ENCODE measurements around the gene SUN3.

SUN3 gene, protein sequence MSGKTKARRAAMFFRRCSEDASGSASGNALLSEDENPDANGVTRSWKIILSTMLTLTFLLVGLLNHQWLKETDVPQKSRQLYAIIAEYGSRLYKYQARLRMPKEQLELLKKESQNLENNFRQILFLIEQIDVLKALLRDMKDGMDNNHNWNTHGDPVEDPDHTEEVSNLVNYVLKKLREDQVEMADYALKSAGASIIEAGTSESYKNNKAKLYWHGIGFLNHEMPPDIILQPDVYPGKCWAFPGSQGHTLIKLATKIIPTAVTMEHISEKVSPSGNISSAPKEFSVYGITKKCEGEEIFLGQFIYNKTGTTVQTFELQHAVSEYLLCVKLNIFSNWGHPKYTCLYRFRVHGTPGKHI

GRCh38 chr7:48028938-48029337 is at the start of gene SUN3:
TSS of gene SUN3 (minus strand) at chr7:48029107. CDS start at chr7:48028938, 169 bp downstream.
- no peak for DNase-seq

GRCh38 chr7:48078470-48078869 is 49.6 kb upstream of the SUN3 start:
- DNase-seq = no peak

DNA sequence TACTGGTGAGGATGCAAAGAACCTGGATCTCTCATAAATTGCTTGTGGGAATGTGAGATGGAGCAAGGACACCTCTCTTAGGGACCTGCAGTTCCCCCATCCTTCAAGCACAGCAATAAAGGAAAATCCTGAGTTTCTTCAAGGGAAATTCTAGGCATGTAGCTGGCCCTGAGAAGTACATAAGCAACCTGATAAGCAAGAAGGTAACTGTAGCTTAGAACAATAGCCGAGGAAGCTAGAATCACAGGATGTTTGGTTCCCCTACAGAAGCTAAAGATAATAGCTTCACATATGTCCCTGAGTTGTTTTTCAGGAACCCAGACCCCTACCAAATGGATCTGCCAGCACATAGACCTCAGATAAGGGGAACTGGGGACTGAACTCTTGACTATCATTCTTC is 48.5 kb upstream of the SUN3 start:
- no peak for DNase-seq

- no peak for DNase-seq
Observed at GRCh38 chr7:48074204-48074654, 45.3 kb upstream of the SUN3 start.

- DNase-seq = no peak
Observed at GRCh38 chr7:48067475-48067874, 38.6 kb upstream of the SUN3 start.

DNA sequence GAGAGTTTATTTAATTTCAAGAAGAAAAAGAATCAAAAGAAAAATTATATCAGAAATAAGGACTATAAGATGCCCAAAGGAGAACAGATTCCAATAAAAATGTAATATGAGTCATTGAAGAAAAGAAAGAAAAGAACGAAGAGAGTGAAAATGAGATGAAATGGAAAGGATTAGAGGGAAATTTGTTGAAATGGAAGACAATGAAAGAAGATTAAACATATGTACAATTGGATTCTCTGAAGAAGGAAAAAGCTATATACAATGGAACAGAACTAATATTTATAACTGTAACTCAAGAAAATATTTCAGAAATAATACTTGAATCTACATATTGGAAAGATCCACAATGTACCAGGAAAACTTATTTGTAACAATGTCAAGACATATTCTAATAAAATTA is 35.1 kb upstream of the SUN3 start:
- no peak for DNase-seq

DNA sequence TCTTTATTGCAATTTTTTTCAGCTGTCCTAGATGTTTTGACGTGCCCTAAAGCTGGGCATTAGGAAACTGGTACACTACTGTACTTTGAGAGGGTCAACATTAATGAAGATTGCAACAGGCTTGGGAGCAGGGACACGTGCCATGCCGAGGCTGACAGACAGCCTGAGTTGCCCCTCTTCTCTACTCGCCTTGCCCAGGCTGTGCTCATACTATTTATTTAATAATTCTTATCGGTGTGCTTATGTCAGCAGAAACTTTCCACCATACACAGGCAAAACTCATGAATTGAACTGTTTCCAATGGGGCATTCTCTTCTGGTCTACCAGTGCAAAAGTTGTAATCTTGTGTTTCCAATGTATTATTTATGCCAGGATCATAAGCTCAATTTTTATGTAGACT is 30.8 kb upstream of the SUN3 start:
- no peak for DNase-seq

DNA sequence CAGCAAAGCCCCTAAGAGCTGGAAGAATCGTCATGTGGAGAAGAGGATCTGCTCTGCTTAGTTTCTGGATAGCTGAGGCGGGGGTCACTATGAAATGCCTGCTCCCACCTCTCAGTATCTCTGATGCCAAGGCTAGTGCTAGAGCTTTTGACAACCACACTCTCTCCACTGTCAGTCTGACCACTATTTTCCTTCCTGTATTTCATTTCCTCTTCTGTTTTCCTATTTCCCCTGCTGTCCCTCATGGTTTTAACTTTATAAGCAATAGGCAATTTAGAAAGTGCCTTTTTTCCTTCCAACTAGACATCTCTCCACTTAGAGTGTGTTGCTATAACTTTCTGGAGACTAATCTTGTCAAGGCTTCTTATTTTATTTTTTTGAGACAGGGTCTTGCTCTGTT is 30.1 kb upstream of the SUN3 start:
- no peak for DNase-seq

- DNase-seq = no peak
Observed at GRCh38 chr7:48053736-48054135, 24.8 kb upstream of the SUN3 start.

DNA sequence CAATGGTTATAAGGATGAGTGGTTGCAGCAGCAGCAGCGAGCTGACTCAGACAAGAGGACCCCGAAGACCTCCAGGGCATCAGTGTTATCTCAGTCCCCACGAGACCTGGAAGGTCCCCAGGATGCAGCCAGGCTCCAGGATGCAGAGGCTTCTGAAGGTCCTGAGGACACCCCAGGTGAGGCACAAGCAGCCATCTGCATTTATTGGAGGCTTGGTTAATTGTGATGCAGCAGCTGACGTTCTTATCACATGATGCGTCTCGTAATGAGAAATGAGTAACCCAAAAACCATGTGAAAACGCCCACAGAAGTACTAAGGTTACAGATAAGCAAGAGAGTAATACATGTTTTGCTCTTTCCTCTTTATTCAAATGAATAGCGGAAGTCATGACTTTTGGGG is 23.8 kb upstream of the SUN3 start:
- DNase-seq = no peak

DNA sequence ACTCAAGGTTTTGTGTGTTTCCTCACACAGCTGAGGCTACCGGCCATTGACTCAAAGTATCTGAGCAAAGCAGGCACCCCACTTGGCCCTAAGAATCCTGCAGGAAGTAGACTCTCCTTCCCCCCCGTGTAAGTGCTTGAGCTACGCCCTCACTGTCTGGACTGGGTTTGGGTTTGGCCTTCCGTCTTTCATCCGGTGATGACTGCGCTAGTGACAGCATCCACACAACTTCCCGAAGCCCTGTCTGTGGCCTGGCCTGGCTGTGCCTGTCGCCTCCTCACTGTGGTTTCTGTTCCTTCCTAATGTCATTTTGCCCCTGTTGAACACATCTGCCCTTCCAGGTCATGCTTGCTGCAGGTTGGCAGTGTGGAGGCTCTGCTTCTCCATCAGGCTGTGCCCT is 20.9 kb upstream of the SUN3 start:
- DNase-seq = no peak

GRCh38 chr7:48048113-48048512 is 19.2 kb upstream of the SUN3 start:
- DNase-seq = no peak

- DNase-seq = no peak
Observed at GRCh38 chr7:48046458-48046857, 17.6 kb upstream of the SUN3 start.

- DNase-seq = no peak
Observed at GRCh38 chr7:48045195-48045765, 16.4 kb upstream of the SUN3 start.

DNA sequence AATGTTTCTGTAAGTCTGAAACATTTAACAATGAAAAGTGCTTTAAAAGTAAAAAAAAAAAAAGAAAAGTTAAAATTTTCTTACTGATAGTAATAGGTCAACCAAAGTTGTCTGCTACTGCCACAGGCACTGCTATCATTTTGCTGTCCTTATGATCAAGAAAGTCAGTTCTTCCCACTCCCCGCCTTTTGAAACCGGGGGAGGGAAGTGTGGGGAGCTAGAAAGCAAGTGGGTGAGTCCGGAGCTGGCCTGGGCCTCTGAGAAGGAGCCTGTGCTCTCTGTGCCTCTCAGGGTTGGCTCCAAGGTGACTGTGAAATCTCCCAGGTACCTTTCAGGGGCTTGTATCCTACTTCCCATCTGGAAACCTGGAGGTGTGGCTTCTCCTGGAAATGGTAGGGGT is 13.7 kb upstream of the SUN3 start:
- no peak for DNase-seq

- no peak for DNase-seq
Observed at GRCh38 chr7:48042216-48042615, 13.3 kb upstream of the SUN3 start.

- no peak for DNase-seq
Observed at GRCh38 chr7:48041653-48041970, 12.7 kb upstream of the SUN3 start.

- DNase-seq = no peak
Observed at GRCh38 chr7:48040944-48041652, 12.2 kb upstream of the SUN3 start.

- no peak for DNase-seq
Observed at GRCh38 chr7:48038815-48039506, 10.1 kb upstream of the SUN3 start.

- no peak for DNase-seq
Observed at GRCh38 chr7:48035967-48036478, 7.1 kb upstream of the SUN3 start.

DNA sequence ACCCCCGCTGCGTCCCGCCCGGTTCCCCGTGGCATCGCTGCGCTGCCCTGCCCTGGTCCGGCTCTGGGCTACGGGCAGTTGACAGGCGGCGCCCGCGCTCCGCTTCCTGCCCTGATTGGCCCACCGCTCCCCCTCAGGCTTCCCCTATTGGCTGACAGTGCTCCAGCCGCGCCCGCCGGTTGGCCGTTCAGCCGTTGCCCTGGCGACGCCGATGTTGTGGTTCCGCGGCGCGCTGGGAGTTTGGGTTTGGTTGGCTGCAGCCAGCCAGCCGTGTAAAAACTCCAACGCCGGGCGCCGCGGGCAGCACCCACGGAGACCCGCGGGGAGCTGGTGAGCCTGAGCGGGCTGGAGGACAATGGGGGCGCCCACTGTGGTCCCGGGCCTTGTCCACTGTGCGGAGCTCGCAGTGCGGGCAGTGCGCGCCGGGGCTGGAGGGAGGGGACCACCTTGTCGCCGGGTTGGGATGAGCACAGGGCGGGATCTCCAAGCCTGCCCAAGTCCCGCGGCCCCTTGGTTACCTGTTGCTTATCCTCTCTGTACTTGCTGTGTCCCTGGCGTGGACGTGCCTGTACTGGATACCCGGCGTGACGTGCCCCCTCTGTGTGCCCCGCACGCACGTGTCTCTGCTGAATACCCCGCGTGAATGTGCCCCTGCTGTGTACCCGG is 6.5 kb upstream of the SUN3 start, which contains the start of gene C7orf57:
TSS of gene C7orf57 (plus strand) at position 243 of the 666 bp plus-strand sequence. CDS start 766 bp downstream, outside the sequence.
- DNase-seq = peak; percentile 36 to 74

DNA sequence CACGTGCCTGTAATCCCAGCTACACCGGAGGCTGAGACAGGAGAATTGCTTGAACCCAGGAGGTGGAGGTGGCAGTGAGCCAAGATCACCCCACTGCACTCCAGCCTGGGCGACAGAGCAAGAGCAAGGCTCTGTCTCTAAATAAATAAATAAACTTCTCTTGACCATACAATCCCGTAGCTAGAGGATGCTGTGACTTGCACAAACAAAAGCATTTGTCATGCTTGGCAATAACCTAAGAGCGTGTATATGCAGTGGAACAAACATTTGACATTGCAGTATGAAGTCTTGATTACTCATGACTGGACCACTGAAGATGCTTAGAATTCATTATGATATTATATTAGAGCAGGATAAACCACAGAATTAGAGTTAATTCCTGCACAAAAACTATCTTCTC is 5.0 kb upstream of the SUN3 start:
- no peak for DNase-seq

GRCh38 chr7:48031111-48031510 is 2.2 kb upstream of the SUN3 start:
- DNase-seq = no peak

Measured in NCI-H526 (cell line).